SK-N-SH (cell line): ENCODE data around the gene EVA1A. TPM values are rescaled to one million over a fixed set of nuclear protein-coding genes. Genes with fewer than 3 reads are reported as not detected.

ENCODE experiments used
- CTCF ChIA-PET: fragments of 300-600, 350-600 bp; formaldehyde crosslinking; extraction: SDS; loops from one replicate; lab custom pipeline; 2021; lab: Yijun Ruan, JAX
- POLR2A ChIA-PET: fragments of 350-600 bp; sonication (Branson Sonifier 250); formaldehyde crosslinking; extraction: SDS; loops from one replicate; lab custom pipeline; 2020; ENCODE audit warnings: antibody characterized with exemption, inconsistent platforms; lab: Yijun Ruan, JAX
- DNase-seq: peaks from one replicate; pipeline ENCODE4 v3.0.0; 2012
- H2AFZ ChIP-seq: fragments of 200-600 bp; sonication (generic); 2 replicates; pipeline ENCODE4 v1.8.1; 2016; ENCODE audit warnings: antibody characterized with exemption, mild to moderate bottlenecking, low read depth
- H3F3A ChIP-seq: fragments of 200-600 bp; sonication (generic); replicated peaks from 2 replicates; pipeline ENCODE3; 2016; ENCODE audit warnings: antibody characterized with exemption, mild to moderate bottlenecking; ENCODE audit not compliant: insufficient read depth
- H3K27ac ChIP-seq, 2 experiments: fragments of 200-500 bp in 1 of 2; fragments of 200-600 bp in 1 of 2; sonication (Bioruptor generic) in 1 of 2; sonication (generic), shearing (Covaris generic) in 1 of 2; 2 replicates each; pipeline versions ENCODE4 v1.5.1 to v1.6.1; 2014 to 2016; ENCODE audit warnings: low read depth in 2 of 2, inconsistent platforms in 1 of 2, low read length in 1 of 2, mild to moderate bottlenecking in 1 of 2, mixed read lengths in 1 of 2
- H3K27me3 ChIP-seq: fragments of 200-600 bp; sonication (generic), shearing (Covaris generic); 2 replicates; pipeline ENCODE4 v1.6.1; 2016; ENCODE audit warnings: mixed run types; ENCODE audit not compliant: insufficient read depth
- H3K36me3 ChIP-seq, 2 experiments: fragments of 200-500 bp in 1 of 2; fragments of 200-600 bp in 1 of 2; sonication (Bioruptor generic) in 1 of 2; sonication (generic) in 1 of 2; replicated peaks in 1 of 2; 2 replicates each; pipeline versions ENCODE3 to v1.5.1; 2014 to 2016; ENCODE audit warnings: low read length in 1 of 2, mild to moderate bottlenecking in 1 of 2; ENCODE audit not compliant: insufficient read depth in 2 of 2, control insufficient read depth in 1 of 2
- H3K4me1 ChIP-seq, 2 experiments: fragments of 200-500 bp in 1 of 2; fragments of 200-600 bp in 1 of 2; sonication (Bioruptor generic) in 1 of 2; sonication (generic), shearing (Covaris generic) in 1 of 2; 2 replicates each; pipeline versions ENCODE4 v1.5.1 to v1.6.1; 2014 to 2016; ENCODE audit warnings: low read depth in 1 of 2, low read length in 1 of 2, mixed run types in 1 of 2; ENCODE audit not compliant: insufficient read depth in 2 of 2, control insufficient read depth in 1 of 2
- H3K4me2 ChIP-seq: fragments of 200-600 bp; sonication (generic), shearing (Covaris generic); 2 replicates; pipeline ENCODE4 v1.6.1; 2017; ENCODE audit warnings: mixed run types
- H3K4me3 ChIP-seq, 2 experiments: fragments of 200-500 bp in 1 of 2; fragments of 200-600 bp in 1 of 2; sonication (Bioruptor generic) in 1 of 2; sonication (generic), shearing (Covaris generic) in 1 of 2; 2 replicates each; pipeline versions ENCODE4 v1.5.1 to v1.8.1; 2014 to 2016; ENCODE audit warnings: low read depth in 2 of 2, inconsistent platforms in 1 of 2, low read length in 1 of 2, mild to moderate bottlenecking in 1 of 2, mixed read lengths in 1 of 2, moderate library complexity in 1 of 2
- H3K79me2 ChIP-seq: fragments of 200-600 bp; sonication (generic); 2 replicates; pipeline ENCODE4 v1.8.1; 2017; ENCODE audit warnings: mild to moderate bottlenecking; ENCODE audit not compliant: insufficient read depth
- H3K9ac ChIP-seq: fragments of 200-600 bp; sonication (generic); 2 replicates; pipeline ENCODE4 v1.6.1; 2017; ENCODE audit warnings: mixed run types
- H3K9me2 ChIP-seq: fragments of 200-600 bp; sonication (generic); 2 replicates; pipeline ENCODE4 v1.6.1; 2017; ENCODE audit warnings: mixed run types
- H3K9me3 ChIP-seq: fragments of 200-600 bp; sonication (generic); 2 replicates; pipeline ENCODE4 v1.6.1; 2017; ENCODE audit warnings: mixed run types, mild to moderate bottlenecking, moderate library complexity
- H4K20me1 ChIP-seq: fragments of 200-600 bp; sonication (generic); 2 replicates; pipeline ENCODE4 v1.6.1; 2017; ENCODE audit warnings: mild to moderate bottlenecking, mixed run types; ENCODE audit not compliant: insufficient read depth
- EZH2phosphoT487 ChIP-seq: fragments of 200-600 bp; sonication (generic); IDR thresholded peaks from 2 replicates; pipeline ENCODE4 v1.6.1; 2017; ENCODE audit warnings: low read depth, mixed run types, mild to moderate bottlenecking, antibody characterized with exemption, moderate library complexity, borderline replicate concordance
- MEF2A ChIP-seq: IDR thresholded peaks from 2 replicates; pipeline ENCODE4 v1.4.0; 2012; ENCODE audit warnings: low read depth, borderline replicate concordance
- MXI1 ChIP-seq: IDR thresholded peaks from 2 replicates; pipeline ENCODE4 v1.6.1; 2012; ENCODE audit warnings: mild to moderate bottlenecking, low read depth, low read length, improper control_type of control experiment
- NRF1 ChIP-seq: IDR thresholded peaks from 2 replicates; pipeline ENCODE4 v1.6.1; 2012; ENCODE audit warnings: low read depth, mild to moderate bottlenecking, low read length
- PBX3 ChIP-seq: IDR thresholded peaks from 2 replicates; pipeline ENCODE4; 2012
- RAD21 ChIP-seq: IDR thresholded peaks from 2 replicates; pipeline ENCODE4 v1.6.1; 2012; ENCODE audit warnings: mild to moderate bottlenecking, low read length
- WGBS: methylation state at CpG from one replicate; pipeline ENCODE4 v1.1.6; 2017; ENCODE audit warnings: low lambda C conversion rate; 5-methylcytosine and 5-hydroxymethylcytosine counted together
- polyA plus RNA-seq, 3 experiments: library from polyadenylated mRNA; depleted of rRNA; stranded (reverse); fragments of >200 nt; gene quantifications; 2 replicates each; pipeline ENCODE4 v1.2.3, GENCODE V29; 2012

Gene EVA1A
- polyA plus RNA-seq, 1 of the 3 experiments (the other 2 are of a cell fraction) = 93.0 TPM

- WGBS = 66% methylated on average over 7 of the region's 7 CpGs
- H3K4me2 ChIP-seq = no peak overlapping the region
- no peak overlapping the region for H2AFZ ChIP-seq
- H3F3A ChIP-seq = peaks cover 10% of the 10 kb centered on the region
- H3K9ac ChIP-seq = no peak overlapping the region; the same call in 1 of the 2 replicates
- H3K4me3 ChIP-seq = no peak overlapping the region
- H3K9me2 ChIP-seq = no peaks in the 10 kb centered on the region
- DNase-seq = no peak
- no peak for TF ChIP-seq NRF1
- no peak for TF ChIP-seq MEF2A
- no peak for TF ChIP-seq EZH2phosphoT487
- no peak for TF ChIP-seq PBX3
- H3K27ac ChIP-seq = no peak overlapping the region
- H3K4me1 ChIP-seq = peaks cover 4 to 24% of the 10 kb centered on the region in 2 experiments; a peak in 3 of 4 replicates
- H3K79me2 ChIP-seq = peaks cover 22% of the 10 kb centered on the region; the same call in 1 of the 2 replicates
- ChIA-PET CTCF (interaction anchor here (3.6 kb wide), 1 partner anchor 38 kb away, joined by 15 read pairs; no protein-coding TSS in a partner anchor), POLR2A (no interaction called here)
- no peaks in the 10 kb centered on the region for H3K9me3 ChIP-seq
- no peaks in the 10 kb centered on the region for H3K36me3 ChIP-seq
- no peaks in the 10 kb centered on the region for H4K20me1 ChIP-seq
- no peaks in the 10 kb centered on the region for H3K27me3 ChIP-seq
Measured at GRCh38 chr2:75570948-75571729, 10.4 kb upstream of the EVA1A start.

GRCh38 chr2:75570024-75570947 lies 9.5 kb upstream of the EVA1A start:
- no peak overlapping the region for H3K4me3 ChIP-seq
- H3K4me2 ChIP-seq = no peak overlapping the region
- H3K9me3 ChIP-seq = no peaks in the 10 kb centered on the region
- no peak overlapping the region for H2AFZ ChIP-seq
- no peaks in the 10 kb centered on the region for H3K36me3 ChIP-seq
- TF ChIP-seq PBX3 (no peak), MXI1 (no peak), RAD21 (no peak)
- H3K27me3 ChIP-seq = no peaks in the 10 kb centered on the region
- H3K9me2 ChIP-seq = no peaks in the 10 kb centered on the region
- DNase-seq = no peak
- no peak overlapping the region for H3K9ac ChIP-seq
- ChIA-PET CTCF (interaction anchor here (3.6 kb wide), 1 partner anchor 39 kb away, joined by 15 read pairs; no protein-coding TSS in a partner anchor), POLR2A (no interaction called here)
- H3K79me2 ChIP-seq = peaks cover 22% of the 10 kb centered on the region; the same call in 1 of the 2 replicates
- no peak overlapping the region for H3K27ac ChIP-seq
- H3K4me1 ChIP-seq = peaks cover 5 to 33% of the 10 kb centered on the region in 2 experiments; a peak in 3 of 4 replicates
- WGBS = 86% methylated on average over 8 of the region's 8 CpGs
- H3F3A ChIP-seq = peaks cover 19% of the 10 kb centered on the region
- H4K20me1 ChIP-seq = no peaks in the 10 kb centered on the region
